GM21381 (cell line): Measurements from ENCODE around the gene HDAC4.

ENCODE experiments used
- ATAC-seq: cut with Tn5 transposase; IDR thresholded peaks from one replicate; pipeline ENCODE4 v1.9.1; 2021; ENCODE audit warnings: mild to moderate bottlenecking, moderate library complexity; ENCODE audit not compliant: unreplicated experiment

HDAC4 gene

DNA sequence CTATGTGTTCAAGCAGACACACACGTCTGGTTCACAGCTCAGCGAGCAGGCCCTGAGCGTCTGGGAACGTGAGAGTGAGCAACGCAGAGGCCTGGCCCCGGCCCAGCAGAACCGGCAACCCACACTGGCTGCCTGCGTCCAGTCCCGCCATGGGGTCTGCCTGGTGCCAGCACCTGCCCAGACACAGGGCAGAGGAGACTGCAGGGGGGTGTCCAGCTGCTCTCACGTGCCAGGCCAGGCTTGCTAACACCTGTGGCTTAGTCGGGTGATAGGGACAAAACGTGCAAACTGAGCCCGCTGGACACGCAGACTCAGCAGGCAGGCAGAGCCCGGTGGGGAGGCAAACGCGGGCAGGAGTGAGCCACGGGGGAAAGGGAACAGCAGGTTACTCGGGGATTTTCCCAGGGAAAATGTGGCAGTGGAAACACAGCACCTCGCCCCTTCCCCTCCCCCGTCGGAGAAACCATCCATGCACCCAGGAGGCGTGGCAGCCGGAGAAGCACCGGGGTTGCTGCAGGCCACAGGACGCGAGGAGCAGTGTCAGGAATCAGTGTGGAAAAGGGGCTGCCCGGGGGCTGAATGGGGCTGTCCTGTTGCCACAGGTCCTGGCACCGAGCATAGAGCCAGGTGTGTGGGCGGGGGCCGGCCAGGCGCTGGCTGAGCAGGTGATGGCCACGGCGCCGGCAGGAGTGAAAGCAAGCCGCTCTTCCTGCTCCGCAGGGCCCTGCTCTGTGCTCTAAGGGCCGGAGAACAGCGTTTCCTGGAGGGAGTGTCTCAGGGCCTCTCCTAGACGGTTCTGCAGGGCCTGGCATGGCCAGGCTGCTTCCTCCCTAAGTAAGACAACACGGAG, 154.7 kb downstream of the HDAC4 start:
- ATAC-seq = no peak

DNA sequence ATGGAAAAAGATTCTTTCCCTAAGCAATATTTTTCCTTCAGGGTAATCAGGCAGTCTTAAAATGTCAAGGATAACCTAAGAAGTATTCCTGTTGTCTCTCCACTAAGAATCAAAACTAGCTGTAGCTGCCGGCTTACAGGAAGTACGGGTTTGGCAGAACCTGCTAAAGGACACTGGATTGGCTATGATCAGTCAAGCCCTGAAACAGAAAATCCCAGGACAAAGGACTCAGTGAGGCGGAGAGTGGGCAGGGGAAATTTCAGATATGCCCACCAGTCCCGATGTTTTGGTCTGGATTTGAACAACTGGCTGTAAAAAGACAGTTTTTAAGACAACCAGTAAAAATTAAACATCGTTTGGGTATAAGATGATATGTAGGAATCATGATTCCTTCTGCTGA, 155.7 kb downstream of the HDAC4 start:
- ATAC-seq = no peak

DNA sequence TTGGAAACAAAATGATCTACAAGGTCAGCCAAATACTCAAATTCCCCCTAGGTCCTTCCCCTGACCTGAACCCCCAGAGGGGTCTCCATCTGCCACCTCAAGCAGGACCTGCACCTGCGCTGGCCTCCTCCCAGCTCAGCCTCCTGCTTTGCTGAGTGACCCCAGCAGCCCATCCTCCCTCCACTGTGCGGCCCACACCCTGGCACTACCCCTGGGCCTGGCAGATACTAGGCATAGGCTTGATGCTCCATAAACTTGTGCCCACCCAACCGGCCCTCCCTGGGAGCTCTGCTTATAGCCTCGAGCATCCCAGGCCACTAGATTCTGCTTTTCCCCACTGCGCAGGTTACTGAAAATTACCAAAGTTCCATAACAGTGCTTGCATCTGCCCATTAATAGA, 156.2 kb downstream of the HDAC4 start:
- ATAC-seq = no peak

DNA sequence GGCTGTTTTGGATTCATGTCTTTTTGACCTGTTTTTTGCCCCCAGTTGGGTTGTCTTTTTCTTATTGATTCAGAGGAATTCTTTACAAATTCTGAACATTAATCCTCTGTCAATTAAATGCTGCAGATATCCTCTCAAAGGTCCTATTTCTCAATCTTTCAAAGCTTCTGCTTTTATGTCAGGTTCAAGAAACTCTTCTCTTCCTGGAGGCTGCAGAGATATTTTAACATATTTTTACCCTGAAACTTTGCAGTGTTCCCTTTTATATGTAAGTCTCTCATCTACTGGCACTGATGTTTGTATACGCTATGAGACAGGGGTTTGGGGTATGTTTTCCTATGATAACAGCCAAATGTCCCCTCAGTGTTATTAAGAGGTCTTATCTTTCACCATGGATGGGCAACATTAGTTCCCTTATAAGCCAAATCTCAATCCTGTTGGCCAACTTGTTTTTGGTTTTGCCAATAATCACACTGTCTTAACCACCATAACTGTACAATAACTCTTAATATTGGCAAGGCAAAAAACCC, 159.3 kb downstream of the HDAC4 start:
- ATAC-seq = no peak

DNA sequence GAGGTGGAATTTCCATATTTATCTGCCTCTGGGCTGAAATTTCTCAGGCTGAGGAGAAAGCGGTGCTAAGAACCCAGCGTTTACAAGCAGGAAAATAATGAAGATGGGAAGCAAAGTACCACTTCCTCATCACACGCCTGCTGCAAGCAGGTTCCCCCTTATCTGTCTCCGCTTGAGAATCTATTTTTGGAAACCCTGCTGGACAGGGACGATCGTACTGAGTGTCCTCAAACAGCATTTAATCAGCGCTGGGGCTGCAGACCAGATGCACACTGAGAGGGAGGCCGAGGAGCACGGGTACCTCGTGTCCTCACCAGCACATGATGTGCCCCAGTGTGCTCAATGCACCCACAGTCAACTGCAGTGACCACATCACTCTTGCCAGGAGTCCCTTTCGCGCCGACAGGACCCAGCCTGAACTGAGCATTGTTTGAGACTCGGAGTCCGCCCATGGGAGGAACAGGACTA, 160.4 kb downstream of the HDAC4 start:
- ATAC-seq = no peak

DNA sequence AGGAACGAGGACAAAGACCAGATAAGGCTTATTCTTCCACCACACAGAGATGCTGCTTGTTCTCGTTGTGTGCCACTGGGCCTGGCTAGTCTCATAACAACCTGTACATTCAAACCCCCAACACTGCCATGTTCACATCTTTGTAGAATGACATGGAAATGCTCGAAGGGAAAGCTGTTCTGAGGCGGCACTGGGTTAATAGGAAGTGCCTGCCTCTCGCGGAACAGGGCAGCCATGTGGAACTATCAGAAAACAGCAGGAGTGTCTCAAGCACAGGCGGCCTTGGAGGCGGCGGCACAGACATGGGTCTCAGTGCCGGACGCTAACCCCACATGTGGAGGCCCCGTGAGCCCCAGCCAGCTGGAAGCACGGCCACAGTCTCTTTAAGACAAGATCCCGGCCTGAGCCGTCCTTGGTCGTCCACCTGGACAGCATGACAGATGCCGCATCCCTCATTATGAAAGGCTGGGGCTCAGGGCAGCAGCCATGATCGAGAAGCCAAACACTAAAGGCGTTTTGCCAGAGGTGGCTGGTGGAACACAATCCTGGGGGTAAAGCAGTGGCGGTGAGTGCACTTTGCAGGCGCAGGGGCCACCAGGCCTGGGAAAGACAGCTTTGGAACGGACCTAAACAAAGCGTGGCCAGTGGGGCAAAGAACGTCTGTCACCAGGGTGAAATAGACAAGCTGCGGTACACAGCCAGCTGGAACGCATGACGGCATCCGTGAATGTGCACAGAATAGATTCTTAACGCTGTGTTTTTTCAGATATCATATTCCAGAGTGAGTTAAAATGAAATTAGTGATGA, 161.0 kb downstream of the HDAC4 start:
- ATAC-seq = no peak

DNA sequence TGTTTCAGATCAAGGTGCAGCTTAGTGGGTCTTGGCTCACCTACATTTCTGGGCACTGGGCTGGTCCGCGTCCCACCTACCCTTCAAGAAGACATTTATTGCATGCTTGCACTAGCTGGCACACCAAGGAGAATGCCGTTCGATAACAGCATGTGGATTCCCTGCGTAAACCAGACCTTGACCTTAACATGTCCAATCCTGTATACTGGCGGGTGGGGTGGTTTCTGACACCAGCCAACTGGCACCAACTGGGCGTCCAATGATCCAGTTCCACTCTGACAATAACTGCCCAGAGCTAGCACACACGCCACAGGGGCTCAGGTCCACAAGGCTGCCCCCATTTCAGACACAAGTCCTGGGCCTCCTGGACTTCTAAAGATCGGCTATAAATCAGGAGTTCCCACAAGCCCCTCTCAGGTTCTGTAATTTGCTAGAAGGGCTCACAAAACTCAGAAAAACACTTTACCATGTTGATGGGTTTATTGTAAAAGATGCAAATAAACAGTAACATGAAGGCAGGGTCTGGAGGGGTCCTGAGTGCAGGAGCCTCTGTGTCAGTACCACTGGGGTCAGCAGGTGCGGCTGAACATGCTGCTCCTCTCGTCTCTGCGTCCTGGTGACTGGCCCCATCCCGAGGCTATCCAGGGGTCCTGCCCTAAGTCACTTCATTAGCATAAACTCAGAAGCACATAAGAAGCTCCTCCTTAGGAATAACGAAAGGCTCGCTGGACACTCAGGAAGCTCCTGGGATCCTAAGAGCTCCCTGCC, 161.8 kb downstream of the HDAC4 start:
- ATAC-seq = no peak

DNA sequence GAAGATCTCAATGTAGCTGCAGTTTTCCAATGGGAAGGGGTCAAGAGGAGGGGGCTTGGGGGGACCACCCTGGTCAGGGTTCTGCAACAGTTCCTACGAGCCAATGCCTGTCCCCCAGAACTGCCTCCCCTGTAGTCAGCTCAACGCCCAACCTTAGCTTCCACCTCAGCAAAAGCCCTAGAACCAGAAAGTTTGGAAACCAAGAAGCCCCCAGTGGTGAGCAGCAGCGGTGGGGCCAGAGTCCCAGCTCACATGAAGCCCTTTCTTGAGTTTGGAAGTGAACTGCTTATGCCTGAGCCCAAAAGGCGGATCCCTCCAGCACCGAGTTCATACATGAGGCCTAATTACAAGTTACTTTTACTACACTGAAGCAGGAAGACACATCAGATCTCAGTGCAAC, 162.4 kb downstream of the HDAC4 start:
- no peak for ATAC-seq

DNA sequence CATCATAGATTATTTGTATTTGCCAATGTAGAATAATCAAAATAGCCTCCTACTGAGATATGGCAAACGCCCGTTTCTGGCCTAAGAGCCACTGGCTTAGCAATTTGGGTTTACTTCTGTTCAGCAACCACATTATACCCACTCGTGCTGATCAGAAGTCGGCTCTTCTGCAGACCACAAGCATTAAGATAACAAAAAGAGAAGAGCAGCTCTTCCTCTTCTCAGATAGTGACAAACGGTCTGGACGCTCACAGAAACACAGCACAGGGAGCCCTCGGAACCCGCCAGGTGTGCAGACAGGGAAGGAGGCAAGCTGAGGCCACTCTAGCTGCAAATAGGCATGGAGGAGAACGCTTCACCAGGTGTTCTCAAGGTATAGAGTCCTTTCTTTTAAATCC, 164.0 kb downstream of the HDAC4 start:
- ATAC-seq = no peak

DNA sequence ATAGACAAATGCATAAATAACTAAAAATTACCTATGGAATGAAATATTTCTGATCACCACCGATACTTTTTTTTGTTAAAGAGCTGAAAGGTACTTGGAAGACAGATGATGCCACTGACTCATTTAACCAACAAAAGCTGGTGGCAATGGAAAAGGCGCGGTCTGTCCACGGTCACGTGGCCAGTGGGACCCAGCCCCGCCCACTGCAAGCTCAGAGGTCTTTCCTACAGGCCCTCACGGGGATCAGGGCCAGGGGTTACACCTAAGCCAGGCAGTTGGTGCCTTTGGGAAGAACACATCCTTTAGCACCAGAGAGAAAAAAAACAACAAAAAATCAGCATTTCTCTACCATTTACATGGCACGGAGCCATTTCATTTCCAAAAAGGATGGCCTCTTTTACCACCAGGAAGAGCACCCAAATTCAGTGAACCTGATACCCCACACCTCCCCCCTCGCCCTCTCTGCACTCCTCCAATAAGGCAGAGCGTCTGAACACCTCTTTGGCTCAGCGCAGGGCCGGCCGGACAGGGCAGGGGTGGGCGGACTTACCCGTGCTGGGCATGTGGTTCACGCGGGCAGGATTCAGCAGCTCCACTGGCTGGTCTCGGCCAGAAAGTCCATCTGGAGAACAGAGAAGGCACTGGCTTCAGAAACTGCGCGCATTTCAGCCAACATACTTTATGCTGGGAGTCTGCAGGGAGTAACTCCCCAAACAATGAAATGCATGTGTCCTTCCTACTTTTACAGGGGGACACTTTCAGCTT, 164.6 kb downstream of the HDAC4 start:
- no peak for ATAC-seq

DNA sequence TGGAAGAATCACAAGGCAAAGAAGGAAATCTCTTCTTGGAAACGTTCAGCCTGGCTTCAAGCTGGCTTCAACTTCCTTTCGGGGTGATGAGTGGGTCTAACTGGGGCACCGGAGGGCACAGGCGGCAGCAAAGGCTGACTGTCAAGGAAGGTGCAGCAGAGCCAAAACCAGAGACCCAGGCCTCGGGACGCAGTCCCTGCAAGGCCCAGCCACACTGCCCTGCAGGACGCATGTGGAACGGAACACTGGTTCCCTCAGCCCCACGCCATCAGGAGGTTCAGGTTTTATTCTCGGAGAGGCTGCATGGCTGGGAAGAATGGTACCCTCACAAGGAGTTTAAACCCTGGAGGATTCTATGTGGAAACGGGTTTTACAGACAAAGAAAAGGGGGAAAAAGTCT, 165.5 kb downstream of the HDAC4 start:
- ATAC-seq = no peak

DNA sequence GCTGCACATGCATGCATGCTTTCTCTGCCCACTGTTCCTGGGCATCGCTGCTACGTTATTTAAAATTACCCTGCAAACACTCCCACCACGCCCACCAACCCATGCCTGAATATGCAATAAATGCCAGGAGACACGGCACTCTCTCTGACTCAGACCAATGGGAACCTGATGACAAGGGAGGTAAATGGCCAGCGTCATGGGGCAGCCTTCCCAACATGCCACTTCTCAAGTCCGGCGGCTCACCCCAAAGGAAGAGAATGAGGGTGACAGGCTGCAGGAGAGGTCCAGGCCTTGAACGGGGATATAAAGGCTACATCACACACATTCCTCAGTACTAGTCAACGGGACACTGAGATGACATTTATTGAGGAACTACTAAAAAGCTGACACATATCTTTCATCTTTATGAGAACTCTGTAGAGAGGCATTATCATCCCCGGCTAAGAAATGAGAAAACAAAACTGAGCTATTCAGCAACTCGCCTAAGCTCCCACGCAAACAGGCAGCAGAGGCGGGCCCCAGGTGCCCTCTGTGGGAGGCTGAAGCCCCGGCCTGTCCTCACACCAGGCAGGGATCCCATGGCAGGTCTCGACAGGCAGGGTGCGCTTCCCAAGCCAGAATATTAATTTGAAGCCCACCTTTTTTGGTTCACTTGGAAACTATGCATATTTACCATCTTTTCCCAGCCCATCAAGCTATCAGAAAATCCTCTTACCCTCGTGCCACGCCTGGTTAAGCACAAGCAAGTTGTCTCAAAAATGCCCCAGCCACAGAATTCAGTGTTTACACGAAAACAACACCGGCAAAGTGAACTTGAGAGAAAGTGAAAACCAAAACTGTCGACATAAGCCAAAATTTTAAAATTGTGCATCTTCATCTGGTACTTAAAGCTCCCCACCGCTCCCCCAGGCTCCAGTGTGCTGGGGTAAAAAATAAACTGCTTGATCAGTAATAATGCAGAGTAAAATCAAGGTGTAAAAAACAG, 166.3 kb downstream of the HDAC4 start:
- no peak for ATAC-seq

DNA sequence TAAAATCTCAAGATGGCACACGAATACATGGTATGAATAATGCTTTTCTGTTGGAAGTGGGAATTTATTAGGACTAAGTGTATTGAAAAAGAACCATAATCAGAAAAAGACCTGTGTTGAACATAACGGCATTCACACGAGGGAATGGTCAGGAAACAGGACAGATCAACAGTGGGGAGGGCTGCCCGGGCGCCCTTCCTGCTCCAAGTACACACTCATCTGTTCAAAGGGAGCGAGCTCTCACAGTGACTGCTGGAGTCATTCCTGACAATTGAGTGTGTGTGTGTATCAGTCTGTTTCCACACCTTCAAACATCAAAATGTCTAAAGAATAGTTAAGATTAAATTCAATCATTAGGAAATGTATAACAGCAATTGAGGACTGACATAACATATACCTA, 167.2 kb downstream of the HDAC4 start:
- ATAC-seq = no peak

DNA sequence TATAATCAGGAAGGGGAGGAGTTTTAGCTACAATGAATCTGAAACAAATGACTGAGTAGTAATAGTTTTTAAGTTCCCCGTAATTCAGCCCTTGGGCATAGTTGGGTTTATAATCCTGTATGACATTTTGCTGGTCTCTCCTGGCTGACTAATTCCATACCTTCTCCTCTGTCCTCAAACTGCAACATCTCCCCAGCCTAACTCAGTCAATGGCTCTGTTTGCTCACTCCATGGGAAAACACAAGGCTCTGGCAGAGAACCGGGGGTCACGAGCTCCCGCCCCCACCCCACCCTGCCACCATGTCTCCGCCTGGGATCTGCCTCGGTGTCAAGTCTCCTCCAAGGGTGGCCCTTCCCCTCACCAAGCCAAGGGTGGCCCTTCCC, 168.6 kb downstream of the HDAC4 start:
- no peak for ATAC-seq

DNA sequence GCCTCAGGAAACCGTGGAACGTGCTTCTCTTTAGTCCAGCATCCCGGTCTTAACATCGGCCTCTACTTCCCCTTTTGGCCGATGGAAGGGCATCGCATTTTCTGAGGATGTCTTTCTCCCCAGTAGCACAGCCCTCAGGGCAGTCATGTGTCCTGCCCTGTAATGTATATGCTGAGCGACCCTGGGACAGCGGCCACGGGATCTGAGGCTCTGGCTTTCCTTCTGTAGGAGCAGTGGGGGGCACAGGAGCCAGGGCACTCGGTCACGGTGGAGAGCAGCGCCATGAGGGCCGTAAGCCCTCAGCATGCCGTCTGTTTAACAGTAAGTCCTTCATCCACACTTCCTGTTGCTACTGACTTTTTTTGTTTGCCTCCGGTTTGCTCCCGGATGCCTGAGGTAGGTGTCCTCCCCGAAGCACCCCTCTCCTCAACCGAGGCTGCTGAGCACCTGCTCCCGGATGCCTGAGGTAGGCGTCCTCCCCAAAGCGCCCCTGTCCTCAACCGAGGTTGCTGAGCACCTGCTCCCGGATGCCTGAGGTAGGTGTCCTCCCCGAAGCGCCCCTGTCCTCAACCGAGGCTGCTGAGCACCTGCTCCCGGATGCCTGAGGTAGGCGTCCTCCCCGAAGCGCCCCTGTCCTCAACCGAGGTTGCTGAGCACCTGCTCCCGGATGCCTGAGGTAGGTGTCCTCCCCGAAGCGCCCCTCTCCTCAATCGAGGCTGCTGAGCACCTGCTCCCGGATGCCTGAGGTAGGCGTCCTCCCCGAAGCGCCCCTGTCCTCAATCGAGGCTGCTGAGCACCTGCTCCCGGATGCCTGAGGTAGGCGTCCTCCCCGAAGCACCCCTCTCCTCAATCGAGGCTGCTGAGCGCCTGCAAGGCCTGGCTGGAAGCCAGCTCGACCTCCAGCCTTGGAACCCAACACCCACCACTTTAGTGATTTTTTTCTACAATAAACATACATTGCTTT, 169.3 kb downstream of the HDAC4 start:
- no peak for ATAC-seq

DNA sequence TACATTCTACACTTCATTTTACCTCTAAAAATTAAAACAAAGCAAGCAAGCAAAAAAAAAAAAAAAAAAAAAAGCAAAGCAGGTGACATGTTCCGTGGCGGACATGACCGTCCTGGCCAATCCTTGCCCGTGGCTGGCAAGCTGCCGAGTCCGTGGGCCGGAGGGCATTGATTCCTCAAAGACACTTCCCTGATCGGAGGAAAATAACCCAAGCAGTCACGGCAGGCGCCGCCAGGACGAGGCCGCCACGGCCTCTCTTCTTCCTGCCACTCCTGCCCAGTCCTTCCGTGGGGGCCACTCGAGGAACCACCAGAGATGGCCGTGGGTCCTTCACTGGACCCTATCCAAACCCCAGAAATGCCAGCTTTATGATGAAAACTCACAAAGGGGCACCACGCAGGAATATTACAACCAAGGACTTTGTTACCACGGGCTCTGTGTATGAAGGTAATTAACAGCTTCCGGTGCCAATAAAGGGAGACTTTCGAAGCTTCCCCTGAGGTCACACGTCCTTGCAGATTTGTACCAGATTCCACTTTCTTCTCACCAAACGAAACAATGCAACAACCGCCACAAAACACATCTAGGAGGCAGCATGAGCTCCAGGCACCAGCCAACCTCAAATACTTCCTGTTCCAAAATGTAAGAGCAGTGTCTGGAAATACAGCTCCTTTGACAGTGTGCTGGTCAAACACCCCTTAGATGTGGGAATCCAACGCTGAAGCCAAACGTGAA, 170.3 kb downstream of the HDAC4 start:
- ATAC-seq = no peak

DNA sequence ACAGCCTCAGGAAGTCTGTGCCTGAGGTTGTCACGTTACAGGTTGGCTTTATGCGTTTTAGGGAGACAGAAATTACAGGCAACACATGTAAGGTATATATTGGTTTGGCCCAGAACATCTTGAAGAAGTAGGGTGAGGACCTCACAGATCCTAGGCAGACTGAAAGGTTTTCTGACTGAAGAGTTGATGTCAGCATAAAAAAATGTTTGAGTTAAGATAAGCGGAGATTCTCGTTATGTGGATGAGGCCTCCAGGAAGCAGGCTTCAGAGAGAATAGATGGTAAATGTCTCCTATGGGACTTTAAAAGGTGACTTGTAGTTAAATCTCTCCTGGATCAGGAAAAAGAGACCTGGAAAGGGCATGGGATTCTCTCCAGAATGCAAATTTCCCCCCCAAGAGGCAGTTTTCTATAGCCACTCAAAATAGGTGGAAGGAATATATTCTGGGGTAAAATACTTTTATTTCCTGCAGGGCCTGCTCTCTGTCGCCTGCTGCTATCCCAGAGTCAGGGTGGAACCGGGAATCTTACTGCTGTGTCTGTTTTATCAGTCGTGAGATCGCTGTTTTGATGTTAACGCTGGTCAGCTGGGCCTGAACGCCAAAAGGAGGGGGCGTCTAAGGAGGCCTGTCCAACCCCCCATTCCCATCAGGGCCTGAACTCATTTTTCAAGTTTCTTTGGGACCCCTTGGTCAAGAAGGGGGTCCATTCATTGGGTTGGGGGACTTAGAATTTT, 171.1 kb downstream of the HDAC4 start:
- no peak for ATAC-seq
